HepG2 (cell line): ENCODE measurements around the gene NUDT22. TPM values are rescaled to one million over a fixed set of nuclear protein-coding genes. Genes with fewer than 3 reads are reported as not detected.

Experiments used
- FOSL2 ChIP-seq: sonication (generic); formaldehyde crosslinking; IDR thresholded peaks from 2 replicates; pipeline ENCODE4 v1.4.0; 2020; ENCODE audit warnings: missing genetic modification reagents
- HOXA3 ChIP-seq: sonication (generic); formaldehyde crosslinking; IDR thresholded peaks from 2 replicates; pipeline ENCODE4 v1.5.0; 2020; ENCODE audit warnings: missing genetic modification reagents
- MYNN ChIP-seq: sonication (generic); formaldehyde crosslinking; IDR thresholded peaks from 2 replicates; pipeline ENCODE4 v1.4.0; 2020; ENCODE audit warnings: mild to moderate bottlenecking, low read depth, missing genetic modification reagents
- NCOA2 ChIP-seq: sonication (generic); formaldehyde crosslinking; IDR thresholded peaks from 2 replicates; pipeline ENCODE4 v1.8.0; 2022; ENCODE audit warnings: inconsistent platforms
- RAD21 ChIP-seq: fragments of 450-650 bp; formaldehyde crosslinking; IDR thresholded peaks from 2 replicates; pipeline ENCODE4 v1.5.0; 2020; ENCODE audit warnings: mild to moderate bottlenecking
- SIX1 ChIP-seq: sonication (generic); formaldehyde crosslinking; IDR thresholded peaks from 2 replicates; pipeline ENCODE4 v1.4.0; 2020; ENCODE audit warnings: missing genetic modification reagents, borderline replicate concordance
- SSRP1 ChIP-seq: IDR thresholded peaks from 2 replicates; pipeline ENCODE4 v1.6.1; 2016; ENCODE audit warnings: control low read depth
- STAG1 ChIP-seq: sonication (generic); formaldehyde crosslinking; IDR thresholded peaks from 2 replicates; pipeline ENCODE4 v1.4.0; 2020; ENCODE audit warnings: missing genetic modification reagents
- ZBTB43 ChIP-seq: sonication (generic); formaldehyde crosslinking; conservative IDR thresholded peaks from 2 replicates; pipeline ENCODE4 v1.4.0; 2020; ENCODE audit warnings: missing genetic modification reagents
- ZBTB7B ChIP-seq: sonication (generic); formaldehyde crosslinking; IDR thresholded peaks from 2 replicates; pipeline ENCODE4 v1.4.0; 2020; ENCODE audit warnings: missing genetic modification reagents
- ZFP1 ChIP-seq: IDR thresholded peaks from 2 replicates; pipeline ENCODE4 v1.6.1; 2016
- ZNF12 ChIP-seq: sonication (generic); formaldehyde crosslinking; IDR thresholded peaks from 2 replicates; pipeline ENCODE4 v1.5.0; 2020; ENCODE audit warnings: missing genetic modification reagents
- ZNF143 ChIP-seq: sonication (generic); formaldehyde crosslinking; IDR thresholded peaks from 2 replicates; pipeline ENCODE4 v1.4.0; 2020; ENCODE audit warnings: missing genetic modification reagents
- ZNF281 ChIP-seq: sonication (generic); formaldehyde crosslinking; IDR thresholded peaks from 2 replicates; pipeline ENCODE4 v1.4.0; 2020; ENCODE audit warnings: missing genetic modification reagents, borderline replicate concordance
- ZNF329 ChIP-seq: sonication (generic); formaldehyde crosslinking; IDR thresholded peaks from 2 replicates; pipeline ENCODE4 v1.9.0; 2021; ENCODE audit warnings: low read depth, mild to moderate bottlenecking, missing genetic modification reagents
- ZNF362 ChIP-seq: sonication (generic); formaldehyde crosslinking; IDR thresholded peaks from 2 replicates; pipeline ENCODE4 v1.4.0; 2020; ENCODE audit warnings: missing genetic modification reagents, mild to moderate bottlenecking, borderline replicate concordance
- ZNF44 ChIP-seq: sonication (generic); formaldehyde crosslinking; IDR thresholded peaks from 2 replicates; pipeline ENCODE4 v1.5.1; 2020; ENCODE audit warnings: mild to moderate bottlenecking, missing genetic modification reagents
- ZNF530 ChIP-seq: sonication (generic); formaldehyde crosslinking; IDR thresholded peaks from 2 replicates; pipeline ENCODE4 v1.5.0; 2020; ENCODE audit warnings: low read depth, mild to moderate bottlenecking, missing genetic modification reagents
- ZNF552 ChIP-seq: sonication (generic); formaldehyde crosslinking; IDR thresholded peaks from 2 replicates; pipeline ENCODE4 v1.9.0; 2022; ENCODE audit warnings: missing genetic modification reagents, mild to moderate bottlenecking, borderline replicate concordance
- ZNF580 ChIP-seq: IDR thresholded peaks from 2 replicates; pipeline ENCODE4 v1.6.1; 2016; ENCODE audit warnings: low read depth, borderline replicate concordance
- ZSCAN29 ChIP-seq: sonication (generic); formaldehyde crosslinking; conservative IDR thresholded peaks from 2 replicates; pipeline ENCODE4 v1.4.0; 2020; ENCODE audit warnings: mild to moderate bottlenecking, missing genetic modification reagents
- ZXDC ChIP-seq: sonication (generic); formaldehyde crosslinking; IDR thresholded peaks from 2 replicates; pipeline ENCODE4 v1.5.0; 2020; ENCODE audit warnings: mild to moderate bottlenecking, missing genetic modification reagents
- polyA plus RNA-seq, 8 experiments: library from polyadenylated mRNA; depleted of rRNA in 3 of 8; stranded (reverse) in 7 of 8; unstranded in 1 of 8; fragments of >200 nt; fragmentation: Illumina TruSeq in 4 of 8; extraction: Trizol in 4 of 8; gene quantifications; 2 replicates each; pipeline versions ENCODE4 v1.2.1 to v1.2.3, GENCODE V29; 2011 to 2016; ENCODE audit warnings: low read depth in 4 of 8, missing spikeins in 1 of 8, mixed read lengths in 1 of 8; ENCODE audit not compliant: insufficient read depth in 1 of 8
- total RNA-seq, 5 experiments: library from RNA; depleted of rRNA; stranded (reverse); fragments of >200 nt; fragmentation: Illumina TruSeq; extraction: Trizol; gene quantifications; 2 replicates each; pipeline ENCODE4 v1.2.3, GENCODE V29; 2016; ENCODE audit warnings: low read depth in 1 of 5

NUDT22 gene
- total and polyA plus RNA-seq, 2 of the 13 experiments (the other 11 are each of a cell fraction or from before 2014, with no cell fraction given), result 33.5 to 39.8 TPM

- TF ChIP-seq ZNF362 (CRISPR knock-in tag) (no peak), ZFP1 (CRISPR knock-in tag) (no peak), ZNF12 (CRISPR knock-in tag) (no peak), STAG1 (no peak), ZXDC (CRISPR knock-in tag) (no peak), RAD21 (CRISPR knock-in tag) (no peak), ZNF329 (CRISPR knock-in tag) (0 out of 2 replicates have a peak, but pooled peaks have one; percentile 28), SIX1 (CRISPR knock-in tag) (peak; percentile 59; the same call in 1 of the 2 replicates), ZNF552 (CRISPR knock-in tag) (peak; percentile 73; the same call in 1 of the 2 replicates), ZNF281 (CRISPR knock-in tag) (peak; percentile 40; the same call in 1 of the 2 replicates), ZSCAN29 (CRISPR knock-in tag) (no peak; the same call in 1 of the 2 replicates), SSRP1 (CRISPR knock-in tag) (peak; percentile 89), ZNF580 (peak; percentile 54; the same call in 1 of the 2 replicates), FOSL2 (0 out of 2 replicates have a peak, but pooled peaks have one; percentile 5), HOXA3 (CRISPR knock-in tag) (peak; percentile 82; the same call in 1 of the 2 replicates), ZBTB7B (0 out of 2 replicates have a peak, but pooled peaks have one; percentile 62), ZNF530 (CRISPR knock-in tag) (no peak), ZNF44 (CRISPR knock-in tag) (0 out of 2 replicates have a peak, but pooled peaks have one; percentile 65), NCOA2 (CRISPR knock-in tag) (peak; percentile 52; the same call in 1 of the 2 replicates), MYNN (CRISPR knock-in tag) (no peak), ZBTB43 (CRISPR knock-in tag) (peak; percentile 63; the same call in 1 of the 2 replicates), ZNF143 (CRISPR knock-in tag) (peak; percentile 59; the same call in 1 of the 2 replicates)
Measured at GRCh38 chr11:64240435-64241240, 14.6 kb downstream of the NUDT22 start, which contains the start of gene FKBP2 (continued).
